NCI-H2196 (cell line): Measurements from ENCODE around the gene CALY.
A peak's percentile ranks its signal among the peaks of the same experiment; 100 is the strongest.
"Not testable (repeated sequence)": the region's sequence is repeated elsewhere in the genome, so short reads cannot be mapped to it uniquely, and the experiment has no call there.

Experiments used
- DNase-seq: peaks from one replicate; lab custom pipeline; 2025; ENCODE audit not compliant: unreplicated experiment; lab: John Stamatoyannopoulos, UW

CALY gene, protein sequence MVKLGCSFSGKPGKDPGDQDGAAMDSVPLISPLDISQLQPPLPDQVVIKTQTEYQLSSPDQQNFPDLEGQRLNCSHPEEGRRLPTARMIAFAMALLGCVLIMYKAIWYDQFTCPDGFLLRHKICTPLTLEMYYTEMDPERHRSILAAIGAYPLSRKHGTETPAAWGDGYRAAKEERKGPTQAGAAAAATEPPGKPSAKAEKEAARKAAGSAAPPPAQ

GRCh38 chr10:133336577-133337369 is at the start of gene CALY:
TSS of gene CALY (minus strand) at chr10:133336896. CDS start at chr10:133328989, 7,907 bp downstream.
- peak; percentile 27 for DNase-seq

GRCh38 chr10:133385214-133385613 is 48.5 kb upstream of the CALY start:
- no peak for DNase-seq

- no peak for DNase-seq
Measured at GRCh38 chr10:133384071-133384470, 47.4 kb upstream of the CALY start.

- DNase-seq = no peak
Measured at GRCh38 chr10:133383551-133383950, 46.9 kb upstream of the CALY start.

GRCh38 chr10:133381036-133381435 is 44.3 kb upstream of the CALY start:
- DNase-seq = no peak

DNA sequence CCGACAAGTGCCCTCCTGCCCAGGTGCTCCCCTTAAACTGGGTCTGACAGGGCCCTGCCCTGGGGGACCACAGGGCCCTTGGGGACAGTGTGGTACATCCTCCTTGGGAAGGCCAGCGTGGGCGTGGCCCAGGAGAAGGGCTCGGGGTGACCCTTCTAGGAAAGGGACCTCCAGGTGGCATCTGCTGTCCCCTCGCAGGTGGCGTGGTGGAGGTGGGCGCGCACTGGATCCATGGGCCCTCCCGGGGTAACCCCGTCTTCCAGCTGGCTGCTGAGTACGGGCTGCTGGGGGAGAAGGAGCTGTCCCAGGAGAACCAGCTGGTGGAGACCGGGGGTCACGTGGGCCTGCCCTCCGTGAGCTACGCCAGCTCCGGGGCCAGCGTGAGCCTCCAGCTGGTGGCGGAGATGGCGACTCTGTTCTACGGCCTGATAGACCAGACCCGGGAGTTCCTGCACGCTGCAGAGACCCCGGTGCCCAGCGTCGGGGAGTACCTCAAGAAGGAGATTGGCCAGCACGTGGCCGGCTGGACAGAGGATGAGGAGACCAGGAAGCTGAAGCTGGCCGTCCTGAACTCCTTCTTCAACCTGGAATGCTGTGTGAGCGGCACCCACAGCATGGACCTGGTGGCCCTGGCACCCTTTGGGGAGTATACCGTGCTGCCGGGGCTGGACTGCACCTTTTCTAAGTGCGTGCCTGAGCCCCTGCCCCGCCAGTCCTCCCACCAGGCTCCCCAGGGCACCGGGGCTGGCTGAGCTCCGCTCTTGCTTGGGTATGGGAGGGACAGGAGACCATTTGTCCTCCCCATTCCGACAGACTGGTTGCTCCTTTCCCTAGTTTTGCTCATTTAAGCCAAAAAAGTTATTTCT is 43.3 kb upstream of the CALY start:
- no peak for DNase-seq

- peak; percentile 32 for DNase-seq
Measured at GRCh38 chr10:133379152-133379800, 42.6 kb upstream of the CALY start, which contains the start of gene PAOX. TSS of gene PAOX (plus strand) at chr10:133379262. CDS start at chr10:133379317, 55 bp downstream.

DNA sequence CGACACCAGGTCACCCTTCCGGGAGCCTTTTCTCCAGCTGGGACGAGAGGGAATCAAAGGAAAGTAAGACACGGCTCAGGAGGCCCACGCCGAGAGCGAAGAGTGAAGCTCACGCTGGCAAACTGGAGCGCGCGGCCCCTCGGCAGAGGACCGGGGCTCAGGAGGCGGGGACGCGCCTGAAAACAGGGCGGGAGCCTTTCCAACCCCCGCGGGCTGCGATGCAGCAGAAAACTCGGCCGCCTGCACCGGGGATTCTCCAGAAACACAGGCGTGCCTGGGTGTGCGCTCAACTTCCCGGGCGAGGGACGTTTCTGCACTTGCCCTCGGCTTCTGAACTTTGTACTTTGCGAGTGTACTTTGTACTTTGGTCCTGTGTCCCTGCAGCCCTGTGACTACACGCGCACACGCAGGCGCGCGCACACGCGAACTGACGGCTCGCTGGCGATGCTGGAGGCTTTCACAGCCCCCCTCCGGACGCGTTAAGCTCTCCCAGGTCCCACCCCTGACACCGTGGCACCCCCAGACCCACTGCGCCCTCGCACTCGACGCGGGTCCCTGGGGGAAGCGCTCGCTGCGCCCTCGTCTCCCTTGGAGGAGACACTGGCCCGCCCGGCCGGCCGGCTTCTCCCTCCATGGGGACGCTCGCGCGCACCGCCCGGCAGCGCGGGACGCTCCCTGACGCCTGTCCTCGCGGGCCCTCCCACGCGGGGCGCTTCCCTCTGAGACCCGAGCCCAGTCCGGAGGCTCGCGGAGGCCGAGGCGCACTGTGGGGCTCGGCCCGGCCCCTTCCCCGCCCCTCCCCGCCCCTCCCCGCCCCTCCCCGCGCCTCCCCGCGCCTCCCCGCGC is 41.8 kb upstream of the CALY start:
- DNase-seq = peak; percentile 17

GRCh38 chr10:133377818-133378250 is 41.1 kb upstream of the CALY start:
- DNase-seq = no peak

- DNase-seq = no peak
Measured at GRCh38 chr10:133377025-133377817, 40.5 kb upstream of the CALY start.

DNA sequence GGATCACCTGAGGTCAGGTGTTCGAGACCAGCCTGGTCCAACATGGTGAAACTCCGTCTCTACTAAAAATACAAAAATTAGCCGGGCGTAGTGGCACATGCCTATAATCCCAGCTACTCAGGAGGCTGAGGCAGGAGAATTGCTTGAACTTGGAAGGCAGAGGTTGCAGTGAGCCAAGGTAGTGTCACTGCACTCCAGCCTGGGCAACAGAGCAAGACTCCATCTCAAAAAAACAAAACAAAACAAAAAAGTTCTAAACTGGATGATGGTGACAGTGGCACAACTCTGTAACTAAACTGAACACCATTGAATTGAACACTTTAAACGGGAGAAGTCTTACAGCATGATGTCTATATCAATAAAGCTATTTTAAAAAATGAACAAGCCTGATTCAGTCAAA is 39.5 kb upstream of the CALY start:
- not testable (repeated sequence) for DNase-seq

- no peak for DNase-seq
Measured at GRCh38 chr10:133375357-133376115, 38.8 kb upstream of the CALY start.

- peak; percentile 79 for DNase-seq
Measured at GRCh38 chr10:133373174-133374090, 36.7 kb upstream of the CALY start, which contains the start of gene ECHS1. TSS of gene ECHS1 (minus strand) at chr10:133373354. CDS start at chr10:133373333, 21 bp downstream.

DNA sequence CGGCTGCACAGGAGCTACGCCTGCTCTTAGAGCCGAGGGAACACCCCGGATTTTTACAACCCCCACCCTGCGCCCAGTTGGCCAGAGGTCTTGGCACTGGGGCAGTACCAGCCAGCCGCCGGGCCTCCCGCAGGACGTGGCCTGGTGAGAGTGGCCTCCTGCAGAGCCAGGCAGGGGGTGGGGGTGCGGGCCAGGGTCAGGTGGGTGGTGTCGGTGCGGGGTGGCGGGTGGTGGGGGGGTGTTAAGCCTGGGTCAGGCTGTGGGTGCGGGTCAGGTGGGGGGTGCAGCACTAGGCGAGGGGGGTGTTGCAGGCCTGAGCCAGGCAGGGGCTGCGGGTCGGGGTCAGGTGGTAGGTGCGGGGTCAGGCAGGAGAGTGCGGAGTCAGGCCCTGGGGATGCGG is 35.8 kb upstream of the CALY start:
- no peak for DNase-seq

GRCh38 chr10:133370030-133370786 is 33.5 kb upstream of the CALY start:
- DNase-seq = no peak

GRCh38 chr10:133368153-133368552 is 31.5 kb upstream of the CALY start:
- DNase-seq = no peak

DNA sequence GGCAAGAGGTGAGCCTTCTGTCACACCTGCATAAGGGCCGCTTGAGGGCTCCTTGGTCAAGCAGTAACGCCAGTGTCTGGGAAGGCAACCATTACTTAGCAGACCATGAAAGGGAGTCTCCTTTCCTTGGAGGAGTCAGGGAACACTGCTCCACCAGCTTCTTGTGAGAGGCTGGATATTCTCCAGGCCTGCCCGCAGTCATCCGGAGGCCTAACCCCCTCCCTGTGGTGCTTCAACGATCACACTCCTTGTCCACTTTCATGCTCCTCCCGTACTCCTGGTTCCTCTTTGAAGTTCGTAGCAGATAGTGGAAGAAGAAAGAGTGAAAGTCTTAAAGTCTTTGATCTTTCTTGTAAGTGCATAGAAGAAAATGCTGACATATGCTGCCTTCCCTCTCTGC is 30.8 kb upstream of the CALY start:
- not testable (repeated sequence) for DNase-seq
